HEK293T (cell line): ENCODE data around the gene LYVE1.

ENCODE experiments used
- BHLHE40 ChIP-seq: fragments of 450-650 bp; IDR thresholded peaks from 2 replicates; pipeline ENCODE4 v1.6.1; 2016; ENCODE audit warnings: mild to moderate bottlenecking, moderate library complexity, borderline replicate concordance
- CTBP1 ChIP-seq: fragments of 450-650 bp; IDR thresholded peaks from 2 replicates; pipeline ENCODE4 v1.6.1; 2016; ENCODE audit warnings: borderline replicate concordance
- FOXA1 ChIP-seq: fragments of 450-650 bp; IDR thresholded peaks from 2 replicates; pipeline ENCODE4 v1.6.1; 2016; ENCODE audit warnings: mild to moderate bottlenecking
- FOXK2 ChIP-seq: fragments of 450-650 bp; IDR thresholded peaks from 2 replicates; pipeline ENCODE4 v1.6.1; 2016; ENCODE audit warnings: mild to moderate bottlenecking
- L3MBTL2 ChIP-seq: fragments of 450-650 bp; conservative IDR thresholded peaks from 2 replicates; pipeline ENCODE4 v1.6.1; 2016; ENCODE audit warnings: mild to moderate bottlenecking
- TARDBP ChIP-seq: fragments of 450-650 bp; IDR thresholded peaks from 2 replicates; pipeline ENCODE4 v1.6.1; 2016

- TF ChIP-seq BHLHE40, result no peak
- no peak for TF ChIP-seq FOXA1
- no peak for TF ChIP-seq FOXK2
- no peak for TF ChIP-seq L3MBTL2
- no peak for TF ChIP-seq CTBP1
- TF ChIP-seq TARDBP, result no peak
Measured at GRCh38 chr11:10564030-10564429, 4.4 kb downstream of the LYVE1 start.
